NCI-H748 (cell line): Measurements from ENCODE around the gene SLC22A24.
"Not testable (repeated sequence)": the region's sequence is repeated elsewhere in the genome, so short reads cannot be mapped to it uniquely, and the experiment has no call there.

Source experiments
- DNase-seq: peaks from one replicate; lab custom pipeline; 2025; ENCODE audit not compliant: unreplicated experiment; lab: John Stamatoyannopoulos, UW

SLC22A24 gene

GRCh38 chr11:63144121-63144520, at the start of gene SLC22A24:
SLC22A24 (minus strand) TSS chr11:63144221; CDS start chr11:63143779, 442 bp downstream.
- no peak for DNase-seq

DNA sequence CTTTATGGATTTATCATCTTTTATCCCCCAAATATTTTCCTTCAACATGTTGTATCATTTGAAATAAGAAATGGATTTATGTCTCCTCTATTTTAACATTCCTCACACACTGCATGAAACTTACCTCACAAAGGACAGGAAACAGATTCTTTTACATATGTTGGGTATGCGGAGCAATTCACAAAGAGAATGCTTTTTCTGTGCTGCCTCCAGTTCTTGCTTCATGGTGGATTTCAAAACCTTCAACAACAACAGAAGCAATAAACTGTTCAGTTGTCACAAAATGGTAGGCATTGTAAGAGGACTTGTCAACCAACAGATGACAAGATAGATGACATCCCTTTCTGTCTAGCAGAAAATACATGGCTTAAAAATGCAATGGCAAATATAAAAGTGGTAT, 36.5 kb upstream of the SLC22A24 start:
- no peak for DNase-seq

DNA sequence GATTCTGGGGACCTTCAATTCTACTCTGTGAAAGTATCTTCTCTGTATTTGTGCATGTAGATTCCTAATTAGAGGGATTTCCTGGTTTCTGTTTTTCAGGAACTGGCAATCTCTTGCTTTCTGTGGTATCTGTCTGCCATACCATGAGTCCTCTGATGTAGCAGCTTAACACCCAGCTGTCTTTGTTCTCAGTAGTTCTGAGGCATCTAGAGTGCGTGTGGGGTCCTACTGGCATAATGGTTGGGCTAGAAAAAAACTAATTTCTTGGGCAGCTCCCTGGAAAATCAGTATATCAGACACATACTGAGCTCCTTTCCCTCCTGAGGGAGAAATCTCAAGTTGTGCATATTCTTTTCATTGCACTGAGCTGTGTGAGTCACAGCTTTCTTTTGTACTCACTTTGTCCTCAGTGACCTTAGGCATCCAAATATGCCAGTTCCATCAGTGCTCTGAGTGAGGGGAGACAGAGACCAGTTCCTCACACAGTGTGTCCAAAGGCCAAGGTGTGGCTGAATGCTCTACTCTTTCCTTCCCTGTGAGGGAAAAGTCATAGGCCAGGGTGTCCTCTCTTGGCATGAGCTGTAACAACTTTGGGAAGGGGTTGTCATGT, 35.5 kb upstream of the SLC22A24 start:
- DNase-seq: no peak

GRCh38 chr11:63177872-63178271, 33.9 kb upstream of the SLC22A24 start:
- DNase-seq: no peak

- no peak for DNase-seq
Measured at GRCh38 chr11:63165706-63166310, 21.8 kb upstream of the SLC22A24 start.

DNA sequence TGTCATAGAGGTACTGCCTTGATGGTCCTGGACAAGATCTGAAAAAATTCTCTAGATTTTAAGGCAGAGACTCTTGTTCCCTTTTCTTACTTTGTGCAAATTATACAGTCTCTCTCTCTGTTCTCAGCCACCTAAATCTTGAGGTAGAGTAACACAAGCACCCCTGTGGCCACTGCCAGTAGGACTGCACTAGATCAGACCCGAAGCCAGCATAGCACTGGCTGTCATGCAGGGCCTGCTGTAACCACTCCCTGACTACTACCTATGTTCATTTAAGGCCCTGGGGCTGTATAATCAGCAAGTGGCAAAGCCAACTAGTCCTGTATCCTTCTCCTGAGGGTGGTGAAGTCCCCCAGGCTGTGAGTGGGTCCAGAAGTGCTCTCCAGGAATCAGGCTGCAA, 11.8 kb upstream of the SLC22A24 start:
- DNase-seq: no peak

- DNase-seq: no peak
Measured at GRCh38 chr11:63146581-63146980, 2.6 kb upstream of the SLC22A24 start.

- no peak for DNase-seq
Measured at GRCh38 chr11:63142459-63142858, 1.6 kb downstream of the SLC22A24 start.

GRCh38 chr11:63132985-63133775, 10.8 kb downstream of the SLC22A24 start:
- DNase-seq: no peak

GRCh38 chr11:63099555-63099954, 44.5 kb downstream of the SLC22A24 start:
- DNase-seq: no peak

GRCh38 chr11:63080682-63081081, 63.3 kb downstream of the SLC22A24 start:
- DNase-seq: no peak

GRCh38 chr11:63046203-63046602, 97.8 kb downstream of the SLC22A24 start:
- not testable (repeated sequence) for DNase-seq

DNA sequence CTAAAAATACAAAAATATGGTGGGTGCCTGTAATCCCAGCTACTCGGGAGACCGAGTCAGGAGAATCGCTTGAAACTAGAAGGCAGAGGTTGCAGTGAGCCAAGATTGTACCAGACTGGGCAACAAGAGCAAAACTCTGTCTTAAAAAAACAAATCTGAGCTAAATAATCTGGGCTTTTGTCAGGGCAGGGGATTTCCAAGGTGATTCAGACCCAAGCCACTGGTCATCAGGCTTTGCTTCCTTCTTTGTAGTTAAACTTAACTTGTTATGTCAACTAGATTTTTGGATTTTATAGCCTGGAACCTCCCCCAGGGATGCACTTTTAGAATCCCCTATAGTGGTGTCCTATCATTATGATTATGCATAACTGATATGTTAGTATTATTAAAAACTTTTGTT, 101.4 kb downstream of the SLC22A24 start:
- DNase-seq: no peak

GRCh38 chr11:63032457-63032856, 111.6 kb downstream of the SLC22A24 start:
- DNase-seq: no peak
